Measurements from ENCODE around the gene TMEM74B.
"Not testable (repeated sequence)": the region's sequence is repeated elsewhere in the genome, so short reads cannot be mapped to it uniquely, and the experiment has no call there.

Gene TMEM74B

GRCh38 chr20:1177680-1178079 is 7.1 kb downstream of the TMEM74B start:
- FAIRE-seq = no peak

- FAIRE-seq = no peak
These were observed 10.0 kb downstream of the TMEM74B start for GRCh38 chr20:1174787-1175186.

GRCh38 chr20:1173698-1174097 is 11.1 kb downstream of the TMEM74B start:
- FAIRE-seq = no peak

GRCh38 chr20:1171461-1172093 is 13.2 kb downstream of the TMEM74B start:
- FAIRE-seq = no peak

GRCh38 chr20:1169224-1169623 is 15.6 kb downstream of the TMEM74B start:
- no peak for FAIRE-seq

- FAIRE-seq = no peak
These were observed 17.6 kb downstream of the TMEM74B start for GRCh38 chr20:1166948-1167720.

GRCh38 chr20:1165941-1166340 is 18.8 kb downstream of the TMEM74B start:
- FAIRE-seq = no peak

- FAIRE-seq = no peak
These were observed 19.3 kb downstream of the TMEM74B start for GRCh38 chr20:1165521-1165920.

- no peak for FAIRE-seq
These were observed 19.9 kb downstream of the TMEM74B start for GRCh38 chr20:1164871-1165270.

GRCh38 chr20:1163653-1164052 is 21.1 kb downstream of the TMEM74B start:
- FAIRE-seq = no peak

- FAIRE-seq = no peak
These were observed 21.7 kb downstream of the TMEM74B start for GRCh38 chr20:1163105-1163504.

- no peak for FAIRE-seq
These were observed 23.8 kb downstream of the TMEM74B start for GRCh38 chr20:1160991-1161390.

- FAIRE-seq = no peak
These were observed 24.3 kb downstream of the TMEM74B start for GRCh38 chr20:1160496-1160895.

GRCh38 chr20:1155342-1155741 is 29.4 kb downstream of the TMEM74B start:
- FAIRE-seq = no peak

- FAIRE-seq = no peak
These were observed 30.1 kb downstream of the TMEM74B start for GRCh38 chr20:1154691-1155090.

GRCh38 chr20:1154226-1154625 is 30.6 kb downstream of the TMEM74B start:
- no peak for FAIRE-seq

GRCh38 chr20:1150968-1151367 is 33.8 kb downstream of the TMEM74B start:
- FAIRE-seq = no peak

- no peak for FAIRE-seq
These were observed 34.6 kb downstream of the TMEM74B start for GRCh38 chr20:1150218-1150617.

- not testable (repeated sequence) for FAIRE-seq
These were observed 35.0 kb downstream of the TMEM74B start for GRCh38 chr20:1149812-1150211.

GRCh38 chr20:1146957-1147356 is 37.8 kb downstream of the TMEM74B start:
- FAIRE-seq = no peak

GRCh38 chr20:1144401-1145172 is 40.2 kb downstream of the TMEM74B start:
- FAIRE-seq = no peak

GRCh38 chr20:1137236-1137635 is 47.5 kb downstream of the TMEM74B start:
- no peak for FAIRE-seq

GRCh38 chr20:1134836-1135235 is 49.9 kb downstream of the TMEM74B start:
- FAIRE-seq = no peak

GRCh38 chr20:1134355-1134754 is 50.4 kb downstream of the TMEM74B start:
- FAIRE-seq = no peak

Measured in endometrium (tissue), 2 donors.